Small intestine (tissue), 7 donors: ENCODE data around the gene FLNC. TPM values are rescaled to one million over a fixed set of nuclear protein-coding genes. Genes with fewer than 3 reads are reported as not detected.

Experiments
- DNase-seq, 2 donors: peaks; one replicate each; pipeline versions ENCODE4 v3.0.0 to v3.0.0-alpha.2; 2013
- FAIRE-seq: peaks from 2 replicates; lab custom pipeline; 2012; peaks lifted over from hg19 to GRCh38; lab: Jason Lieb, UNC
- H3K27ac ChIP-seq, 3 donors: one replicate each; pipeline ENCODE4 v1.5.1; 2013; ENCODE audit warnings: low read length in 2 of 3, mild to moderate bottlenecking in 2 of 3, control low read depth in 1 of 3, inconsistent platforms in 1 of 3, low read depth in 1 of 3, moderate library complexity in 1 of 3
- H3K27me3 ChIP-seq, 3 donors: one replicate each; pipeline ENCODE4 v1.6.1; 2013; ENCODE audit warnings: low read length in 3 of 3, inconsistent platforms in 1 of 3; ENCODE audit not compliant: control insufficient read depth in 3 of 3, insufficient read depth in 3 of 3
- H3K36me3 ChIP-seq, 3 donors: one replicate each; pipeline ENCODE4 v1.6.1; 2013; ENCODE audit warnings: low read length in 3 of 3, inconsistent platforms in 1 of 3, low read depth in 1 of 3, mild to moderate bottlenecking in 1 of 3, moderate library complexity in 1 of 3; ENCODE audit not compliant: control insufficient read depth in 3 of 3, insufficient read depth in 2 of 3
- H3K4me1 ChIP-seq, 3 donors: one replicate each; pipeline ENCODE4 v1.6.1; 2013; ENCODE audit warnings: low read length in 2 of 3, inconsistent platforms in 1 of 3, low read depth in 1 of 3, mild to moderate bottlenecking in 1 of 3, moderate library complexity in 1 of 3; ENCODE audit not compliant: control insufficient read depth in 3 of 3, insufficient read depth in 2 of 3
- H3K4me3 ChIP-seq, 3 donors: one replicate each; pipeline ENCODE4 v1.5.1; 2013; ENCODE audit warnings: low read length in 3 of 3, control low read depth in 1 of 3, inconsistent platforms in 1 of 3, low read depth in 1 of 3, mild to moderate bottlenecking in 1 of 3, moderate library complexity in 1 of 3
- H3K9me3 ChIP-seq, 2 donors: one replicate each; pipeline ENCODE4 v1.6.1; 2013; ENCODE audit warnings: low read depth in 1 of 2, low read length in 1 of 2; ENCODE audit not compliant: control insufficient read depth in 2 of 2, insufficient read depth in 1 of 2
- WGBS, 3 donors: extraction: QIAGEN DNeasy Blood & Tissue Kit; methylation state at CpG; one replicate each; pipeline ENCODE4 v1.1.7; 2013; 5-methylcytosine and 5-hydroxymethylcytosine counted together
- polyA plus RNA-seq, 4 donors: library from polyadenylated mRNA; stranded (reverse) in 3 of 4; unstranded in 1 of 4; fragments of 200-250 nt in 3 of 4; fragments of 120-200 nt in 1 of 4; gene quantifications; one replicate each; pipeline versions ENCODE4 v1.2.1 to v1.2.3, GENCODE V29; 2013
- donor health status: healthy with polysubstance abuse.
- donor health status: control.
- donor health status: control.
- donor health status: Bipolar disorder and iron deficiency.
- donor health status: healthy.

The FLNC gene
- polyA plus RNA-seq, 4 donors: 8.1 to 31.9 (median 11.5) TPM

GRCh38 chr7:128904381-128905197, 74.4 kb downstream of the FLNC start:
- 23 to 43% (median 33%) methylated on average over 8 of the region's 8 CpGs for WGBS, 3 donors
- peaks cover 0 to 5% (median 4%) of the 10 kb centered on the region in 3 donors for H3K4me1 ChIP-seq
- H3K36me3 ChIP-seq: no peaks in the 10 kb centered on the region
- DNase-seq (peak; percentile 59 to 66), FAIRE-seq (no peak)
- no peak overlapping the region for H3K4me3 ChIP-seq
- peaks cover 0 to 3% of the 10 kb centered on the region in 2 donors for H3K9me3 ChIP-seq
- H3K27ac ChIP-seq: no peak overlapping the region
- H3K27me3 ChIP-seq: peaks cover 0 to 13% (median 6%) of the 10 kb centered on the region in 3 donors

GRCh38 chr7:128906001-128906765, 76.0 kb downstream of the FLNC start:
- no peak overlapping the region for H3K27ac ChIP-seq
- H3K36me3 ChIP-seq: no peaks in the 10 kb centered on the region
- 78 to 92% (median 85%) methylated on average over 5 of the region's 5 CpGs for WGBS, 3 donors
- H3K27me3 ChIP-seq: peaks cover 0 to 27% (median 8%) of the 10 kb centered on the region in 3 donors
- DNase-seq (no peak), FAIRE-seq (no peak)
- peaks cover 2 to 14% (median 4%) of the 10 kb centered on the region in 3 donors for H3K4me1 ChIP-seq
- no peaks in the 10 kb centered on the region for H3K9me3 ChIP-seq
- H3K4me3 ChIP-seq: no peak overlapping the region

- H3K27me3 ChIP-seq: peaks cover 4 to 35% (median 8%) of the 10 kb centered on the region in 3 donors
- DNase-seq (no peak), FAIRE-seq (no peak)
- H3K4me1 ChIP-seq: peaks cover 2 to 17% (median 4%) of the 10 kb centered on the region in 3 donors
- 75 to 88% (median 75%) methylated on average over 18 to 19 of the region's 19 CpGs for WGBS, 3 donors
- H3K4me3 ChIP-seq: no peak overlapping the region
- no peaks in the 10 kb centered on the region for H3K9me3 ChIP-seq
- no peaks in the 10 kb centered on the region for H3K36me3 ChIP-seq
- no peak overlapping the region for H3K27ac ChIP-seq
Measured at GRCh38 chr7:128906766-128907559, 76.8 kb downstream of the FLNC start.

Other genes with a start within 250 kb of the FLNC start
- 1 to 10 TPM in 3 of 4 donors, under 1 TPM in 1; 0.37 to 2.0 (median 1.5) TPM for gene GARIN1A, start 158.1 kb upstream of the FLNC start, polyA plus RNA-seq
- 10 to 100 TPM in 2 of 4 donors, 1 to 10 TPM in 2; 6.0 to 75.3 (median 23.9) TPM for gene CALU, start 91.0 kb upstream of the FLNC start, polyA plus RNA-seq
- under 1 TPM in 1 of 4 donors, not detected in 3; 0.13 TPM for gene OPN1SW, start 54.6 kb upstream of the FLNC start, polyA plus RNA-seq
- 1 to 10 TPM in 2 of 4 donors, under 1 TPM in 2; 0.22 to 4.5 (median 1.5) TPM for gene CCDC136, start 38.4 kb upstream of the FLNC start, polyA plus RNA-seq
- gene ATP6V1F, start 32.5 kb downstream of the FLNC start, polyA plus RNA-seq: 100 to 1,000 TPM; 145 to 239 (median 191) TPM
- 1 to 10 TPM in 3 of 4 donors, under 1 TPM in 1; 0.52 to 5.1 (median 1.9) TPM for gene KCP, start 80.3 kb downstream of the FLNC start, polyA plus RNA-seq
- gene IRF5, start 107.5 kb downstream of the FLNC start, polyA plus RNA-seq: 10 to 100 TPM in 1 of 4 donors, 1 to 10 TPM in 3; 3.3 to 17.3 (median 6.2) TPM
- 10 to 100 TPM; 14.1 to 34.1 (median 17.2) TPM for gene TNPO3, start 224.7 kb downstream of the FLNC start, polyA plus RNA-seq